GM18519 (cell line): Measurements from ENCODE around the gene CDC42SE2.
"Not testable (repeated sequence)": the region's sequence is repeated elsewhere in the genome, so short reads cannot be mapped to it uniquely, and the experiment has no call there.

Experiments
- ATAC-seq: cut with Tn5 transposase; IDR thresholded peaks from one replicate; pipeline ENCODE4 v1.9.1; 2021; ENCODE audit warnings: mild to moderate bottlenecking, moderate library complexity; ENCODE audit not compliant: unreplicated experiment, low FRiP score

CDC42SE2 gene

GRCh38 chr5:131312235-131312772 lies 48.5 kb downstream of the CDC42SE2 start:
- ATAC-seq: not testable (repeated sequence)

GRCh38 chr5:131316026-131316425 lies 52.2 kb downstream of the CDC42SE2 start:
- ATAC-seq: no peak

- no peak for ATAC-seq
These were observed 53.0 kb downstream of the CDC42SE2 start for GRCh38 chr5:131316822-131317221.

- ATAC-seq: no peak
These were observed 54.6 kb downstream of the CDC42SE2 start for GRCh38 chr5:131318455-131318854.

- no peak for ATAC-seq
These were observed 57.2 kb downstream of the CDC42SE2 start for GRCh38 chr5:131321066-131321465.

GRCh38 chr5:131322926-131323325 lies 59.1 kb downstream of the CDC42SE2 start:
- no peak for ATAC-seq

GRCh38 chr5:131323378-131323777 lies 59.5 kb downstream of the CDC42SE2 start:
- ATAC-seq: no peak

- no peak for ATAC-seq
These were observed 60.5 kb downstream of the CDC42SE2 start for GRCh38 chr5:131324303-131324702.

GRCh38 chr5:131328536-131329285 lies 64.9 kb downstream of the CDC42SE2 start:
- no peak for ATAC-seq

- no peak for ATAC-seq
These were observed 65.4 kb downstream of the CDC42SE2 start for GRCh38 chr5:131329286-131329560.

- no peak for ATAC-seq
These were observed 66.2 kb downstream of the CDC42SE2 start for GRCh38 chr5:131330031-131330430.

- not testable (repeated sequence) for ATAC-seq
These were observed 71.9 kb downstream of the CDC42SE2 start for GRCh38 chr5:131335756-131336155.

GRCh38 chr5:131336801-131337200 lies 72.9 kb downstream of the CDC42SE2 start:
- ATAC-seq: not testable (repeated sequence)

GRCh38 chr5:131337240-131338050 lies 73.6 kb downstream of the CDC42SE2 start:
- ATAC-seq: not testable (repeated sequence)

- no peak for ATAC-seq
These were observed 74.2 kb downstream of the CDC42SE2 start for GRCh38 chr5:131338051-131338453.

GRCh38 chr5:131344288-131344687 lies 80.4 kb downstream of the CDC42SE2 start:
- not testable (repeated sequence) for ATAC-seq

- not testable (repeated sequence) for ATAC-seq
These were observed 82.4 kb downstream of the CDC42SE2 start for GRCh38 chr5:131346204-131346603.

- ATAC-seq: no peak
These were observed 90.1 kb downstream of the CDC42SE2 start for GRCh38 chr5:131353991-131354390.

GRCh38 chr5:131355971-131356528 lies 92.2 kb downstream of the CDC42SE2 start:
- ATAC-seq: no peak

- ATAC-seq: no peak
These were observed 92.8 kb downstream of the CDC42SE2 start for GRCh38 chr5:131356619-131357018.
